ENCODE measurements around the gene RIMS1.

Gene RIMS1

DNA sequence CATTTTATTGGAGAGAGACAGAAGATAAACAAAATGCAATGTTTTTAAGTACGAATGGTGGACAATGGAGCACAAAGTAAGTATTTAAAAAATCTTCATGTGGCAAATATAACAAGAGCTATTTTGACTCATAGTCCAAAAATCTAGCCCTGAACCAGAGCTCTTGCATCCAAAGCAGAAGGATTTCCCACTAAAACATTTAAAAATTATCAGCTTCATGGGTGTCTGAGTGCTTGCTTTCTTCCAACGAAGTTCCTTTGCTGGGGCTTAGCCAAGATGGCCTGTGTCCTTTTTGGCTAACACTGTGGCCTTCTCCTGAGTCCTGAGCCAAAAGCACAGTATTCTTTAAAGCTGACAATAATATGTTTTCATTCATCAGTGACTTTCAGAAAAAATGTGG is 161.7 kb downstream of the RIMS1 start:
- H3K4me3 ChIP-seq, result no peak overlapping the region
- TF ChIP-seq, protein P1, sequence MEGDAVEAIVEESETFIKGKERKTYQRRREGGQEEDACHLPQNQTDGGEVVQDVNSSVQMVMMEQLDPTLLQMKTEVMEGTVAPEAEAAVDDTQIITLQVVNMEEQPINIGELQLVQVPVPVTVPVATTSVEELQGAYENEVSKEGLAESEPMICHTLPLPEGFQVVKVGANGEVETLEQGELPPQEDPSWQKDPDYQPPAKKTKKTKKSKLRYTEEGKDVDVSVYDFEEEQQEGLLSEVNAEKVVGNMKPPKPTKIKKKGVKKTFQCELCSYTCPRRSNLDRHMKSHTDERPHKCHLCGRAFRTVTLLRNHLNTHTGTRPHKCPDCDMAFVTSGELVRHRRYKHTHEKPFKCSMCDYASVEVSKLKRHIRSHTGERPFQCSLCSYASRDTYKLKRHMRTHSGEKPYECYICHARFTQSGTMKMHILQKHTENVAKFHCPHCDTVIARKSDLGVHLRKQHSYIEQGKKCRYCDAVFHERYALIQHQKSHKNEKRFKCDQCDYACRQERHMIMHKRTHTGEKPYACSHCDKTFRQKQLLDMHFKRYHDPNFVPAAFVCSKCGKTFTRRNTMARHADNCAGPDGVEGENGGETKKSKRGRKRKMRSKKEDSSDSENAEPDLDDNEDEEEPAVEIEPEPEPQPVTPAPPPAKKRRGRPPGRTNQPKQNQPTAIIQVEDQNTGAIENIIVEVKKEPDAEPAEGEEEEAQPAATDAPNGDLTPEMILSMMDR (IDR thresholded peaks at IDR 0.05), result no peak
- DNase-seq (ENCODE audit: low spot score), result no peak
- H3K27ac ChIP-seq, result no peak overlapping the region

DNA sequence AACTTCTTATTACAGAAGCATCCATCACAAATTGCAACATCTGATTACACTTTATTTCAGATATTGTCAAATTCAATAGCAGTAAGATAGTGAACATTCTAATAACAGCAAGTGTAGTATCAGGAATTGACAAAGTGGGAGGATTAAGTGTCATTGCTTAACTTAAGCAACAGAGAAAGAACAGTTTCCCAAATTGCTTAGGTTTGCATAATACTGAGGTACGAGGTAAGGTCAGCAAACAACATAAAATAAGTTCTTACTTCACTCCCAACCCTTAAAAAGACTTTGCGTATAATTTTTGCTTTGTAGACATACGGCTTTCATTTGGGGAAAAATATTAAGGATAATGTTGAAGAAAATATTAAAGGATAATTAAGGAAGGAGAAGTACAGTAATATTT is 163.0 kb downstream of the RIMS1 start:
- TF ChIP-seq, protein P1 (IDR thresholded peaks at IDR 0.05), result no peak
- H3K27ac ChIP-seq, result no peak overlapping the region
- H3K4me3 ChIP-seq, result no peak overlapping the region
- DNase-seq (ENCODE audit: low spot score), result no peak

DNA sequence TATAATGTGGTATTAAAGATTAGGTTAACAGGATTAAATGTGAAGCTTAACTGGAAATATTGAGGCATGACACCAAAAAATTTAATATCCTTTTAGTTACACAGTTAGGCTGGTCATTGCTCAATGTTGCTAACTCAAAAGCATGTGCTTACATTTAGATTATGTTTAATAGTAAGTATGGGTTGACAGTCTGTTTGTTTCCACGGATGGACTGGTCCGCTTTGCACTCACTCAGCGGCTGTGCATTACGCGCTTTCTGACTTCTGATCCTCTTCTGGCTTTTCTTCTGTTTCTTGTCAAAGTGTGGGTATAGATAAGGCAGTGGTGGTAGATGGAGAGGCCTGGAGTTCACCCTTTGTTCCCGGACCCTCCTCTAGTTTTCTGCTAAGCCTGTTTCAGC is 174.9 kb downstream of the RIMS1 start:
- no peak for DNase-seq (ENCODE audit: low spot score)
- TF ChIP-seq, protein P1 (IDR thresholded peaks at IDR 0.05), result no peak
- H3K27ac ChIP-seq, result no peak overlapping the region
- no peak overlapping the region for H3K4me3 ChIP-seq

DNA sequence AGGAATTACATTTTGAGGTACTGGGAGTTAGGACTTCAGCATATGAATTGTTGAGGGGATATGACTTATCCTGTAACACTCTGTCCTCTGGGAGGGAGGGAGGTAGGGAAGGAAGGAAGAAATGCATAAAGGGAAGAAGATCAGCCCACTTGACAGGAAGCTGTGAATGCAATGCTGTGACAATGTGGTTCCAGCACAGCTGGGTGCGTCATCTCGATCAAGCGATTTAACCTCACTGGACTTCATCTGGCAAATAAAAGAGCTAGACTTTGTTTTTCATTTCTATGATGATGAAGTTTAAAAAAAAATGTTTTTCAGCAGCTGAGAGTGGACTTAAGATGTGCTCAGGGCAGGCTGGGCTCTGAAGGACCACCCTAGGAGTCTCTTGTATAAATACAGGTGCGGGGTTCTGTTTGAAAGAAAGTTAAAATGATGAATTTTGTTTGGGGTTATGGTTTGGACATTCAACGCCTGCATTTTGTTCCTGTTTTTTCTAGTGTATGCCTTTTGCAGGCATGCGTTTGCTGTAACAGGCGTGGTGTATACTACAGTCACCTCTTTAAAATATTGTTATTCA is 178.1 kb downstream of the RIMS1 start:
- no peak for DNase-seq (ENCODE audit: low spot score)
- TF ChIP-seq, protein P1 (IDR thresholded peaks at IDR 0.05), result no peak
- no peak overlapping the region for H3K4me3 ChIP-seq
- H3K27ac ChIP-seq, result no peak overlapping the region

DNA sequence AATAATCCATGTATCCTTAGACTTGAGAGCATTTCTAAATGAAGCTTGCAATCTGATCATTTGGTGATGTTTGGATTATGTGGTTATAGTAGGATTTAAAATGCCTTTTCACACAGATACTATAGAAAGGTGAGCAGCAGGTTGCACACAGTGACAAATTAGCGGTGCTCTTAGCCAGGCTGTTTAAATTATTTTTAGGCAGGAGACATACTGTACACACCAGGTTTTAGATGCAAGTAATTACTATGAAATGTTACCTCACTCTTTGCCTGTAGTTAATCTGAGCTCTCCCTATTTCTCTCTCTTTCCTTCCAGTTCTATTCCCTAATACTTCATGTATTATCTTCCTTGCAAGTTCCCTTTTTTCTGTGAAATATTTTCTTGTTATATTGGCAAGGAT is 191.7 kb downstream of the RIMS1 start:
- DNase-seq (ENCODE audit: low spot score), result no peak
- Histone ChIP-seq H3K27ac (no peak overlapping the region), H3K4me3 (no peak overlapping the region)
- TF ChIP-seq, protein P1 (IDR thresholded peaks at IDR 0.05), result no peak

DNA sequence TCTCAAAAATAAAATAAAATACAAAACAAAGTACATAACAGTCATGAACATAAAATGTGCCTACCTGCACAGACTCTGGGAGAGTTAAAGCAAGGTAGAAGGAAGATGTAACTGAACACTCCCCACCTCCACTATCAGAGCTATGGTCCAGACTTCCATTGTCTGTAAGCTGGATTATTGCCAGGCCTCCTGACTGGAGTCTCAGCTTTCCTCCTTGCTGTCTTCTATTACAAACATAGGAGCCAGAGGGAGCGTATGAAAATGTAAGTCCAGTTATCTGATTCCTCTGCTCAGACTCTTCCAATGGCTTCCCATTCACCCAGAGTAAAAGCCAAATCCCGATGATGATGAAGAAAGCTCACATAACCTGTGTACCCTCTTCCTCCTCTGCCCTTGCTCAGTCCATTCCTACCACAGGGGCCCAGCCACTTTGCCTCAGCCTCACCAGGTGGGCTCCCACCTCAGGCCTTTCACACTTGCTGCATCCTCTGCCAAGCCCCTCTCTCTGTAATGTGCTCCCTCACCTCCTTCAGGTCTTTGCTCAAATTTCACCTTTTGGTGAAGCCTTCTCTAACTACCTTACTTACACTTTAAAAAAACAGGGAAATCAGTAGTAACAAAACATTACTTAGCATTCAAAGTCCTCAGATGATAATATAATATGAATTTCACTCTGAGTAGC is 194.1 kb downstream of the RIMS1 start:
- Histone ChIP-seq H3K4me3 (no peak overlapping the region), H3K27ac (no peak overlapping the region)
- DNase-seq (ENCODE audit: low spot score), result no peak
- TF ChIP-seq, protein P1 (IDR thresholded peaks at IDR 0.05), result no peak

DNA sequence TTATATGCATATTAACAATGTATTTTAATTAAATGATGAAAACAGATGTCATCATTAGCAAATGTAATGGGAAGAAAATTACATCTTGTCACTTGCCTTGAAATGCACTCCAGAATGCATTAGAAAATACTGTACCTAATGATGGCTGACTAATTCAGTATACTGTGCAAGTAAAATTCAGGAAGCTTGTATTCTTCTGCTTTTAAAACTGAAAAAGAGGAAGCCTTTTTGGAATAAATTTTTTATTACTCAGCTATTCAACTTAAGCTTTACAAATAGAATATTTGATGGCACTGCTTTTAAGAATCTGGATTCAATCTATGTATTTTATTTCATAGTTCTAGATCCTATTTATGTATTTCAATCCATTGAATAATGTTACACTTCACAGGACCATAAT is 195.5 kb downstream of the RIMS1 start:
- TF ChIP-seq, protein P1 (IDR thresholded peaks at IDR 0.05), result no peak
- DNase-seq (ENCODE audit: low spot score), result no peak
- H3K27ac ChIP-seq, result no peak overlapping the region
- H3K4me3 ChIP-seq, result no peak overlapping the region
